Coronary artery (tissue), 2 donors: ENCODE data around the gene RIPPLY3.
"Not testable (repeated sequence)": the region's sequence is repeated elsewhere in the genome, so short reads cannot be mapped to it uniquely, and the experiment has no call there.

Source experiments
- DNase-seq: peaks from one replicate; pipeline ENCODE4 v3.0.0-alpha.2; 2017; ENCODE audit warnings: low spot score
- H3K27ac ChIP-seq, 2 donors: fragments of 200-600 bp; sonication (generic); one replicate each; pipeline ENCODE4 v1.5.1; 2016 to 2019
- H3K4me3 ChIP-seq: fragments of 200-600 bp; sonication (generic); 2 replicates; pipeline ENCODE4 v1.5.1; 2016; ENCODE audit warnings: mild to moderate bottlenecking, moderate library complexity
- TF ChIP-seq, protein P1 (sequence below): fragments of 200-600 bp; sonication (generic); IDR thresholded peaks from one replicate; pipeline ENCODE4 v1.5.1; 2019; ENCODE audit warnings: antibody characterized with exemption

RIPPLY3 gene

GRCh38 chr21:37030864-37031263 lies 24.4 kb downstream of the RIPPLY3 start:
- H3K27ac ChIP-seq: no peak overlapping the region
- DNase-seq: no peak
- no peak overlapping the region for H3K4me3 ChIP-seq
- TF ChIP-seq, protein P1, sequence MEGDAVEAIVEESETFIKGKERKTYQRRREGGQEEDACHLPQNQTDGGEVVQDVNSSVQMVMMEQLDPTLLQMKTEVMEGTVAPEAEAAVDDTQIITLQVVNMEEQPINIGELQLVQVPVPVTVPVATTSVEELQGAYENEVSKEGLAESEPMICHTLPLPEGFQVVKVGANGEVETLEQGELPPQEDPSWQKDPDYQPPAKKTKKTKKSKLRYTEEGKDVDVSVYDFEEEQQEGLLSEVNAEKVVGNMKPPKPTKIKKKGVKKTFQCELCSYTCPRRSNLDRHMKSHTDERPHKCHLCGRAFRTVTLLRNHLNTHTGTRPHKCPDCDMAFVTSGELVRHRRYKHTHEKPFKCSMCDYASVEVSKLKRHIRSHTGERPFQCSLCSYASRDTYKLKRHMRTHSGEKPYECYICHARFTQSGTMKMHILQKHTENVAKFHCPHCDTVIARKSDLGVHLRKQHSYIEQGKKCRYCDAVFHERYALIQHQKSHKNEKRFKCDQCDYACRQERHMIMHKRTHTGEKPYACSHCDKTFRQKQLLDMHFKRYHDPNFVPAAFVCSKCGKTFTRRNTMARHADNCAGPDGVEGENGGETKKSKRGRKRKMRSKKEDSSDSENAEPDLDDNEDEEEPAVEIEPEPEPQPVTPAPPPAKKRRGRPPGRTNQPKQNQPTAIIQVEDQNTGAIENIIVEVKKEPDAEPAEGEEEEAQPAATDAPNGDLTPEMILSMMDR: no peak

GRCh38 chr21:37032293-37032692 lies 25.8 kb downstream of the RIPPLY3 start:
- no peak overlapping the region for H3K4me3 ChIP-seq
- TF ChIP-seq, protein P1: no peak
- no peak overlapping the region for H3K27ac ChIP-seq
- DNase-seq: no peak

DNA sequence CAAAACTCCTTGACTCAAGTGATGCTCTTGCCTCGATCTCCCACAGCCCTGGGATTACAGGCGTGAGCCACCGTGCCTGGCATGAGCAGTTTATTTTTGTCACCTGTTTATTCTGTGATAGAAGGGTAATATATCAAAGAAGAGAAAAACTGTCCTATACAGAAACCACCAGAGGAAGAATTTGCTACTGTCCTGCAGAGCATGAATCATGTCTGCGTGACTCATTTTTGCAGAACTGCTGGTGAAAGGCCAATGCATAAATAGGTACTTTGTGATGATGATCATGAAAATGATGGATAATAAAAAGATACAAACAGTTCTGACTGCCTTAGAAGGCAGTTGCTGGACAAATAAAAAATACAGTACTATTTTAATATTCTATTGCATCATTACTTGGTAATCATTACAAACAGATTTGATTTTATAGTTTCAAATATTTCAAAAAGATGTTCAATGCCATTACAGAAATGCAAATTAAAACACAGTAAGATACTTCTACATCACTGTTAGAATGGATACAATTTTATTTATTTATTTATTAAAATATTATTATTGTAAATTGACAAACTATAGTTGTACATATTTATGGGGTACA lies 26.5 kb downstream of the RIPPLY3 start:
- no peak overlapping the region for H3K27ac ChIP-seq
- DNase-seq: no peak
- TF ChIP-seq, protein P1: no peak

DNA sequence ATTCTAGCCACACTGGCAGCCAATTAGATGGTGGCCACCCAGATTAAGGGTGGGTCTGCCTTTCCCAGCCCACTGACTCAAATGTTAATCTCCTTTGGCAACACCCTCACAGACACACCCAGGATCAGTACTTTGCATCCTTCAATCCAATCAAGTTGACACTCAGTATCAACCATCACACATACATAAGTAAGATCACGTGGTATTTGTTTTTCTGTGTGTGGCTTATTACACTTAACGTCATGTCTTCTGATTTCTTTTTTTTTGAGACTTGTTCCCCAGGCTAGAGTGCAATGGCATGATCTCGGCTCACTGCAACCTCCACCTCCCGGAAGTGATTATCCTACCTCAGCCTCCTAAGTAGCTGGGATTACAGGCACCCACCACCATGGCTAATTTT lies 27.9 kb downstream of the RIPPLY3 start:
- not testable (repeated sequence) for H3K4me3 ChIP-seq, DNase-seq, H3K27ac ChIP-seq

More for the DNA sequence above, 26.5 kb downstream of the RIPPLY3 start:
- H3K4me3 ChIP-seq: no peak overlapping the region

- Histone ChIP-seq H3K27ac (no peak overlapping the region), H3K4me3 (no peak overlapping the region)
- TF ChIP-seq, protein P1: no peak
- DNase-seq: no peak
These were observed 29.7 kb downstream of the RIPPLY3 start for GRCh38 chr21:37036177-37036576.

GRCh38 chr21:37039411-37040075 lies 33.0 kb downstream of the RIPPLY3 start:
- Histone ChIP-seq H3K4me3 (no peak overlapping the region), H3K27ac (no peak overlapping the region)
- TF ChIP-seq, protein P1: no peak
- DNase-seq: no peak

- no peak for DNase-seq
- Histone ChIP-seq H3K27ac (no peak overlapping the region), H3K4me3 (no peak overlapping the region)
- TF ChIP-seq, protein P1: no peak
These were observed 33.7 kb downstream of the RIPPLY3 start for GRCh38 chr21:37040212-37040611.
